H9 (cell line): ENCODE data around the gene LARGE1. TPM values are rescaled to one million over a fixed set of nuclear protein-coding genes. Genes with fewer than 3 reads are reported as not detected.

Experiments
- DNase-seq: peaks from one replicate; pipeline ENCODE4 v3.0.0-alpha.2; 2017
- H2AFZ ChIP-seq: one replicate; pipeline ENCODE4 v1.6.1; 2013; ENCODE audit warnings: mild to moderate bottlenecking, low read length, control low read depth, moderate library complexity
- H2AK5ac ChIP-seq: 2 replicates; pipeline ENCODE4 v1.6.1; 2013; ENCODE audit warnings: low read length, control low read depth, mixed read lengths; ENCODE audit not compliant: insufficient read length
- H2BK120ac ChIP-seq: one replicate; pipeline ENCODE4 v1.6.1; 2013; ENCODE audit warnings: low read depth, mild to moderate bottlenecking, low read length, control low read depth, inconsistent platforms; ENCODE audit not compliant: poor library complexity, severe bottlenecking
- H2BK12ac ChIP-seq: 2 replicates; pipeline ENCODE4 v1.6.1; 2013; ENCODE audit warnings: low read length, control low read depth, mixed read lengths, low read depth; ENCODE audit not compliant: insufficient read length
- H2BK15ac ChIP-seq: 2 replicates; pipeline ENCODE4 v1.6.1; 2013; ENCODE audit warnings: low read depth, low read length, control low read depth
- H2BK20ac ChIP-seq: one replicate; pipeline ENCODE4 v1.6.1; 2013; ENCODE audit warnings: low read depth, mild to moderate bottlenecking, low read length, control low read depth, inconsistent platforms; ENCODE audit not compliant: poor library complexity, severe bottlenecking
- H2BK5ac ChIP-seq: 2 replicates; pipeline ENCODE4 v1.6.1; 2013; ENCODE audit warnings: low read length, control low read depth, mixed read lengths; ENCODE audit not compliant: insufficient read length
- H3K14ac ChIP-seq: 2 replicates; pipeline ENCODE4 v1.6.1; 2013; ENCODE audit warnings: low read length, control low read depth; ENCODE audit not compliant: insufficient read depth
- H3K18ac ChIP-seq: 2 replicates; pipeline ENCODE4 v1.6.1; 2013; ENCODE audit warnings: low read depth, mild to moderate bottlenecking, mixed read lengths, low read length, control low read depth; ENCODE audit not compliant: insufficient read length
- H3K23ac ChIP-seq: 2 replicates; pipeline ENCODE4 v1.6.1; 2013; ENCODE audit warnings: low read length, control low read depth, mixed read lengths, low read depth; ENCODE audit not compliant: insufficient read length
- H3K23me2 ChIP-seq: 2 replicates; pipeline ENCODE4 v1.6.1; 2013; ENCODE audit warnings: low read depth, mild to moderate bottlenecking, mixed read lengths, low read length, control low read depth; ENCODE audit not compliant: insufficient read length, poor library complexity, severe bottlenecking
- H3K27ac ChIP-seq: 2 replicates; pipeline ENCODE4 v1.5.1; 2013; ENCODE audit warnings: low read length, control low read depth, mixed read lengths, low read depth; ENCODE audit not compliant: insufficient read length
- H3K27me3 ChIP-seq: 2 replicates; pipeline ENCODE4 v1.6.1; 2013; ENCODE audit warnings: low read length, control low read depth, inconsistent platforms; ENCODE audit not compliant: insufficient read depth
- H3K4ac ChIP-seq: 2 replicates; pipeline ENCODE4 v1.6.1; 2013; ENCODE audit warnings: low read depth, mild to moderate bottlenecking, control low read depth, inconsistent platforms, low read length, moderate library complexity
- H3K4me1 ChIP-seq: 2 replicates; pipeline ENCODE4 v1.6.1; 2013; ENCODE audit warnings: low read length, control low read depth, inconsistent platforms; ENCODE audit not compliant: insufficient read depth
- H3K4me2 ChIP-seq: 2 replicates; pipeline ENCODE4 v1.6.1; 2013; ENCODE audit warnings: low read length, control low read depth, mixed read lengths; ENCODE audit not compliant: insufficient read length, insufficient read depth
- H3K56ac ChIP-seq: 2 replicates; pipeline ENCODE4 v1.6.1; 2013; ENCODE audit warnings: low read depth, mild to moderate bottlenecking, mixed read lengths, low read length, control low read depth; ENCODE audit not compliant: insufficient read length
- H3K79me1 ChIP-seq: 2 replicates; pipeline ENCODE4 v1.6.1; 2013; ENCODE audit warnings: low read depth, mild to moderate bottlenecking, moderate library complexity, low read length, control low read depth, inconsistent platforms; ENCODE audit not compliant: insufficient read depth, poor library complexity, severe bottlenecking
- H3K79me2 ChIP-seq: 2 replicates; pipeline ENCODE4 v1.6.1; 2013; ENCODE audit warnings: low read length, control low read depth, inconsistent platforms; ENCODE audit not compliant: insufficient read depth
- H3K9ac ChIP-seq: 2 replicates; pipeline ENCODE4 v1.6.1; 2013; ENCODE audit warnings: low read length, control low read depth, mixed read lengths; ENCODE audit not compliant: insufficient read length; ENCODE audit errors: extremely low read depth
- H3K9me3 ChIP-seq: one replicate; pipeline ENCODE4 v1.6.1; 2013; ENCODE audit warnings: low read depth, low read length, inconsistent platforms; ENCODE audit not compliant: control insufficient read depth
- H3T11ph ChIP-seq: one replicate; pipeline ENCODE4 v1.6.1; 2013; ENCODE audit warnings: mild to moderate bottlenecking, low read length, control low read depth, inconsistent platforms
- H4K20me1 ChIP-seq: one replicate; pipeline ENCODE4 v1.6.1; 2013; ENCODE audit not compliant: control insufficient read depth, insufficient read length, insufficient read depth
- H4K5ac ChIP-seq: 2 replicates; pipeline ENCODE4 v1.6.1; 2013; ENCODE audit warnings: low read depth, mild to moderate bottlenecking, mixed read lengths, low read length, control low read depth; ENCODE audit not compliant: insufficient read length
- H4K8ac ChIP-seq: replicated peaks from 2 replicates; pipeline ENCODE4 v1.6.1; 2013; ENCODE audit warnings: low read length, control low read depth, mixed read lengths, low read depth; ENCODE audit not compliant: insufficient read length
- H4K91ac ChIP-seq: 2 replicates; pipeline ENCODE4 v1.6.1; 2013; ENCODE audit warnings: low read depth, mild to moderate bottlenecking, moderate library complexity, mixed read lengths, low read length, control low read depth; ENCODE audit not compliant: insufficient read length
- H3K27ac Mint-ChIP-seq, 3 experiments: 2 replicates in 2 of 3; 3 replicates in 1 of 3; pipeline ENCODE4 v1.8.0; 2020 to 2021; ENCODE audit warnings: mixed read lengths in 3 of 3, mild to moderate bottlenecking in 1 of 3, moderate library complexity in 1 of 3
- H3K27me3 Mint-ChIP-seq: 2 replicates; pipeline ENCODE4 v1.8.0; 2021; ENCODE audit warnings: low read depth, mild to moderate bottlenecking, moderate library complexity, mixed read lengths
- H3K36me3 Mint-ChIP-seq, 3 experiments: 2 replicates in 2 of 3; 3 replicates in 1 of 3; pipeline ENCODE4 v1.8.0; 2020 to 2021; ENCODE audit warnings: low read depth in 3 of 3, mixed read lengths in 3 of 3; ENCODE audit not compliant: insufficient read depth in 1 of 3
- H3K4me1 Mint-ChIP-seq, 2 experiments: 2 replicates each; pipeline ENCODE4 v1.8.0; 2020; ENCODE audit warnings: mixed read lengths in 2 of 2
- H3K4me3 Mint-ChIP-seq, 2 experiments: 2 replicates in 1 of 2; 3 replicates in 1 of 2; pipeline ENCODE4 v1.8.0; 2020 to 2021; ENCODE audit warnings: mild to moderate bottlenecking in 2 of 2, mixed read lengths in 2 of 2, moderate library complexity in 1 of 2
- H3K9me3 Mint-ChIP-seq, 2 experiments: 2 replicates in 1 of 2; 3 replicates in 1 of 2; pipeline ENCODE4 v1.8.0; 2020; ENCODE audit warnings: mild to moderate bottlenecking in 2 of 2, mixed read lengths in 2 of 2, moderate library complexity in 1 of 2
- WGBS: extraction: QIAGEN DNeasy Blood & Tissue Kit; methylation state at CpG from one replicate; pipeline ENCODE4 v1.1.7; 2013; ENCODE audit warnings: missing lambda C conversion rate, low lambda C conversion rate, mixed read lengths; ENCODE audit not compliant: insufficient read length; ENCODE audit errors: extremely low coverage; 5-methylcytosine and 5-hydroxymethylcytosine counted together
- total RNA-seq: library from RNA; stranded (reverse); gene quantifications from 2 replicates; pipeline ENCODE4 v1.2.1, GENCODE V29; 2021
- TF ChIP-seq, protein P1 (sequence below): fragments of 200-600 bp; sonication (generic); conservative IDR thresholded peaks from 3 replicates; pipeline ENCODE4 v1.8.0; 2021; ENCODE audit warnings: antibody characterized with exemption, mild to moderate bottlenecking

LARGE1 gene
- total RNA-seq, 1 experiment from 2014 or later, result 43.5 TPM

DNA sequence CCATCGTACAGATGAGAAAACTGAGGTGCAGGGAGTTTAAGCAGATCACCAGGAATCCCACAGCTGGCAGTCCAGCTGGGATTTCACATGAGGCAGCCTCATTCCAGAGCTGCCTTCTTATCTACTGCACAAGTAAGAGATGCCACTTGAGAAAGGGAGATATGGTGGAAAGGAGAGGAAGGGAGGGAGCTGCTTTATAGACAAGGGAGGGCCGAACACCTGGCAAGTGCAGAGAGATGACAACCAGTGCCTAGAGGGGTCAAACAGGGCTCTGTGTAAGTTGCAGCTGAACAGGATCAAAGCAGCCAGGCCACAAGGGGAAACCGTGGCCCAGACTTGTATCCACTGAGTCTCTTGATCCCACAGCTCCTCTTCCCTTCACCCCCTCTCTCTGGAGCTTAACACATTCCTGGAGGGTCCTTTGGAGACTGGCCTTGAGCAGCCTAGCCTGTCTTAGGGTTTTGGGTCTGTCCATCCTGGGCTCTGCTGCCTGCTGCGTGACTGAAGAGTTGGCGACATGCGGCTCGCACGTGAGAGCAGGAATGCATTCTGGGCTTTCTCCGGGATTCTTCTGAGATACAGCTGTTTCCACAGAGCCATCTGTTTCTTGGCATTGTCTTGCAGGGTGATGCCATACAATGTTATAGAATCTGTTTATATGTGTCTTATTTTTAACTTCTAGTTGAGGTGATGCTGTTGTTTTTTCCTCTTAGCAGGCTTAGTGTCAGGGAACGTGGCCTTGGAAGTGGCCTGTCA lies 593.6 kb downstream of the LARGE1 start:
- no peak for DNase-seq
- H2BK12ac ChIP-seq, result no peak overlapping the region
- no peak overlapping the region for H4K5ac ChIP-seq
- H4K91ac ChIP-seq, result no peak overlapping the region
- no peak overlapping the region for H3K27ac Mint-ChIP-seq
- no peak overlapping the region for H3K23ac ChIP-seq
- H3K23me2 ChIP-seq, result no peaks in the 10 kb centered on the region
- no peak overlapping the region for H2BK5ac ChIP-seq
- H3K4me1 Mint-ChIP-seq, result peaks cover 11 to 13% of the 10 kb centered on the region in 2 experiments
- H3K79me1 ChIP-seq, result no peaks in the 10 kb centered on the region
- no peak overlapping the region for H3K4me3 Mint-ChIP-seq
- H3K36me3 Mint-ChIP-seq, result peaks cover 0 to 2% (median 2%) of the 10 kb centered on the region in 3 experiments; a peak in 4 of 7 replicates
- H3K9ac ChIP-seq, result no peak overlapping the region
- H3K18ac ChIP-seq, result no peak overlapping the region
- H3K14ac ChIP-seq, result no peak overlapping the region
- H4K20me1 ChIP-seq, result no peaks in the 10 kb centered on the region
- WGBS, result no CpG with 5 or more reads among the region's 10 CpGs
- no peak overlapping the region for H2AFZ ChIP-seq
- no peak overlapping the region for H2AK5ac ChIP-seq
- H3K9me3 Mint-ChIP-seq, result no peaks in the 10 kb centered on the region
- TF ChIP-seq, protein P1, sequence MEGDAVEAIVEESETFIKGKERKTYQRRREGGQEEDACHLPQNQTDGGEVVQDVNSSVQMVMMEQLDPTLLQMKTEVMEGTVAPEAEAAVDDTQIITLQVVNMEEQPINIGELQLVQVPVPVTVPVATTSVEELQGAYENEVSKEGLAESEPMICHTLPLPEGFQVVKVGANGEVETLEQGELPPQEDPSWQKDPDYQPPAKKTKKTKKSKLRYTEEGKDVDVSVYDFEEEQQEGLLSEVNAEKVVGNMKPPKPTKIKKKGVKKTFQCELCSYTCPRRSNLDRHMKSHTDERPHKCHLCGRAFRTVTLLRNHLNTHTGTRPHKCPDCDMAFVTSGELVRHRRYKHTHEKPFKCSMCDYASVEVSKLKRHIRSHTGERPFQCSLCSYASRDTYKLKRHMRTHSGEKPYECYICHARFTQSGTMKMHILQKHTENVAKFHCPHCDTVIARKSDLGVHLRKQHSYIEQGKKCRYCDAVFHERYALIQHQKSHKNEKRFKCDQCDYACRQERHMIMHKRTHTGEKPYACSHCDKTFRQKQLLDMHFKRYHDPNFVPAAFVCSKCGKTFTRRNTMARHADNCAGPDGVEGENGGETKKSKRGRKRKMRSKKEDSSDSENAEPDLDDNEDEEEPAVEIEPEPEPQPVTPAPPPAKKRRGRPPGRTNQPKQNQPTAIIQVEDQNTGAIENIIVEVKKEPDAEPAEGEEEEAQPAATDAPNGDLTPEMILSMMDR, result no peak
- H3K4me2 ChIP-seq, result no peak overlapping the region
- no peak overlapping the region for H2BK20ac ChIP-seq
- H2BK15ac ChIP-seq, result no peak overlapping the region
- H3K27ac ChIP-seq, result no peak overlapping the region
- no peak overlapping the region for H3T11ph ChIP-seq
- H3K4ac ChIP-seq, result no peak overlapping the region
- H3K4me1 ChIP-seq, result no peaks in the 10 kb centered on the region
- H3K79me2 ChIP-seq, result no peaks in the 10 kb centered on the region
- H2BK120ac ChIP-seq, result no peak overlapping the region
- H3K27me3 ChIP-seq, result no peaks in the 10 kb centered on the region
- H4K8ac ChIP-seq, result no peak overlapping the region
- H3K9me3 ChIP-seq, result no peaks in the 10 kb centered on the region
- no peak overlapping the region for H3K56ac ChIP-seq
- H3K27me3 Mint-ChIP-seq, result no peaks in the 10 kb centered on the region
